GM06990 (cell line): ENCODE data around the gene PLCL1.

Experiments used
- DNase-seq: peaks from one replicate; pipeline ENCODE4 v3.0.0-alpha.2; 2011; ENCODE audit not compliant: insufficient read length; ENCODE audit errors: extremely low read depth
- H3K27me3 ChIP-seq: replicated peaks from 2 replicates; pipeline ENCODE4 v1.6.0; 2011; ENCODE audit warnings: low read length; ENCODE audit not compliant: control insufficient read depth, insufficient read depth
- H3K36me3 ChIP-seq: 2 replicates; pipeline ENCODE4 v1.5.1; 2011; ENCODE audit warnings: low read length; ENCODE audit not compliant: control insufficient read depth, insufficient read depth
- H3K4me3 ChIP-seq: replicated peaks from 2 replicates; pipeline ENCODE4 v1.5.1; 2011; ENCODE audit warnings: low read depth, mild to moderate bottlenecking, control low read depth, low read length
- TF ChIP-seq, protein P1 (sequence below): IDR thresholded peaks from 2 replicates; pipeline ENCODE4 v1.5.1; 2011; ENCODE audit warnings: low read length, control low read depth, mild to moderate bottlenecking, inconsistent platforms; ENCODE audit not compliant: insufficient read depth, poor library complexity, severe bottlenecking

The PLCL1 gene

DNA sequence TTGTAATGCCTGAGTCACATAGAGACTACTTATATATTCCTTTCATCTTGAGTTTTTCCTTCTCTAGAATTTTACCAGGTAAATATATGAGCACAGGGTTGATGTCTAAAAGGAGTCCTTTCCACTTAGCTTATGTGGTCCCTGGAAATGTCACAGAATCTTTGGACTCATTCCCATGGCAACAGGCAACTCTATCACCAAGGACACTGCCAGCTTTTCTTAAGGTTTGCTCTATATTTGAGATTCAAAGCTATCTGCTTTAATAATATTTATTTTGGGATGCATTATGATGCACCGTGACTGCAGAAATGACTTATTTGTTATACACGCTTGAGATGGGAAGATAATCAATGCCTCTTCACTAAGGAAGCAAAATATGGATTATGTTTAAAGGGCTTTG lies 363.0 kb downstream of the PLCL1 start:
- no peaks in the 10 kb centered on the region for H3K36me3 ChIP-seq
- DNase-seq: no peak
- TF ChIP-seq, protein P1, sequence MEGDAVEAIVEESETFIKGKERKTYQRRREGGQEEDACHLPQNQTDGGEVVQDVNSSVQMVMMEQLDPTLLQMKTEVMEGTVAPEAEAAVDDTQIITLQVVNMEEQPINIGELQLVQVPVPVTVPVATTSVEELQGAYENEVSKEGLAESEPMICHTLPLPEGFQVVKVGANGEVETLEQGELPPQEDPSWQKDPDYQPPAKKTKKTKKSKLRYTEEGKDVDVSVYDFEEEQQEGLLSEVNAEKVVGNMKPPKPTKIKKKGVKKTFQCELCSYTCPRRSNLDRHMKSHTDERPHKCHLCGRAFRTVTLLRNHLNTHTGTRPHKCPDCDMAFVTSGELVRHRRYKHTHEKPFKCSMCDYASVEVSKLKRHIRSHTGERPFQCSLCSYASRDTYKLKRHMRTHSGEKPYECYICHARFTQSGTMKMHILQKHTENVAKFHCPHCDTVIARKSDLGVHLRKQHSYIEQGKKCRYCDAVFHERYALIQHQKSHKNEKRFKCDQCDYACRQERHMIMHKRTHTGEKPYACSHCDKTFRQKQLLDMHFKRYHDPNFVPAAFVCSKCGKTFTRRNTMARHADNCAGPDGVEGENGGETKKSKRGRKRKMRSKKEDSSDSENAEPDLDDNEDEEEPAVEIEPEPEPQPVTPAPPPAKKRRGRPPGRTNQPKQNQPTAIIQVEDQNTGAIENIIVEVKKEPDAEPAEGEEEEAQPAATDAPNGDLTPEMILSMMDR: no peak
- H3K4me3 ChIP-seq: no peak overlapping the region
- no peaks in the 10 kb centered on the region; the same call in none of the 2 replicates for H3K27me3 ChIP-seq

DNA sequence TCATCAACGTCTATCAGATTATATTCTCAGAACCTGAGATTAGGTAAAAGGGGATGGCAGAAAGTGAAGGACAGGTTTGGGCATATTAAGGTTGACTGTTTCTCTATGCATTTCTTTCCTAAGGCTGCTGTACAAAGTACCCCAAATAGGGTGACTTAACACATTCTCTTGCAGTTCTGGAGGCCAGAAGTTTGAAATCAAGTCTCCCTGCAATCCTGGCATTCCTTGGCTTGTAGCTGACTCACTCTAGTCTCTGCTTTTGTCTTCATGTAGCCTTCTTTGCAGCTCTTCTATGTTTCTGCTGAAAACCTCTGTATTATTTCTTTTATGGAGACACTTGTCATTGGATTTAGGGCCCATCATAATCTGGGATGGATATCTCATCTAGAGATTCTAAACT lies 364.3 kb downstream of the PLCL1 start:
- no peaks in the 10 kb centered on the region; the same call in none of the 2 replicates for H3K27me3 ChIP-seq
- no peak overlapping the region for H3K4me3 ChIP-seq
- DNase-seq: no peak
- TF ChIP-seq, protein P1: no peak
- H3K36me3 ChIP-seq: no peaks in the 10 kb centered on the region

DNA sequence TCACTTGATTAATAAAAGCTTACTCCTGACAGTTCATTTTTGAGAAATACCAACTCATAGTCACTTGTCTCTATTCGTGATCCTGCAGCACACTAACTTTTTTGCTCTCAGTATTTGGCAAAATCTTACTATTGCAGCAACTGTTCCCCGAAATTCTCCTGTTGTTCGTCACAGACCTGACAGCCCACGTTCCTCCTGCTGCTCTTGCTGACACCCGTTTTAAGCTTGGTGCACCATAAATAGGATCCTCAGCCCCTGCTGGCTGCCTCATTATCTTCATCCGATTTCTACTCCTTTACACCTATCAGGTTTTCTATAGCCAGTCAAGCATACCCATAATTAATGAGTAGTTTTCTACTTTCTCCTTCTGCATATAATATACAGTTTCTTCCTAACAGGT lies 368.8 kb downstream of the PLCL1 start:
- TF ChIP-seq, protein P1: no peak
- Histone ChIP-seq H3K27me3 (no peaks in the 10 kb centered on the region; the same call in 1 of the 2 replicates), H3K36me3 (no peaks in the 10 kb centered on the region), H3K4me3 (no peak overlapping the region)
- DNase-seq: no peak

DNA sequence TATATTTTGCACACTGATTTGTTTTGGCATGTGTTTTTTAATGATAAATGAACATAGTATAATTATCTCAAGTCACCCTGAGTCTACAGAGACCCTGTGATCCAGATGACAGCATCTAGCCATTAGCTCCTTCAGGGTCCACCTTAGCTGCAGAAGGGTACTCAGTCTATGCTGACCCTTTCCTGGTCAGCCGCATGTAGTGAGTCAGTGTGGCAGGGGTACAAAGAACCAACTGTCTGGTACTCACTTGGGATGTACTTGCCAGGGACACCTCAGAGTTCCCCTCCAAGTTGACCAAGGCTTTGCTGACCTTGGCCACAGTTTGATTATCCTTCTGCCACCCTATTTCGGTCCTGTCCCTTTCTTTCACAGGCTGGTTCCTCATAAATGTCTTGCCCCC lies 369.5 kb downstream of the PLCL1 start:
- TF ChIP-seq, protein P1: no peak
- no peak overlapping the region for H3K4me3 ChIP-seq
- DNase-seq: no peak
- no peaks in the 10 kb centered on the region for H3K36me3 ChIP-seq
- H3K27me3 ChIP-seq: no peaks in the 10 kb centered on the region; the same call in 1 of the 2 replicates

DNA sequence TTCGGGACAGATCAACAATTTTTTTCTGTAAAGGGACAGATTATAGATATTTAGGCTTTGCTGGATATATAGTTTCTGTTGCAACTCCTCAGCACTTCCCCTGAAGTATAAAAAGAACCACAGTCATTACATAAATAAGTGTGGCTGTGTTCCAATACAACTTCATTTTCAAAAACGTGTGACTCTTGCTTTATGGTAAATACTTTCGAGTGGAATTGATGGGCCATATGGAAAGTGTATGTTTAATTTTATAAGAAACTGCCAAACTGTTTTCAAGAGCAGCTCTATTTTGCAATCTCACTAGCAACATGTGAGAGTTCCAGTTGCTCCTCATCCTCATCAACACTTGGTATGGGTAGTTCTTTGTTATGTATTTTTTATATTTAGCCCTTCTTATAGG lies 370.9 kb downstream of the PLCL1 start:
- Histone ChIP-seq H3K4me3 (no peak overlapping the region), H3K27me3 (no peaks in the 10 kb centered on the region), H3K36me3 (no peaks in the 10 kb centered on the region)
- TF ChIP-seq, protein P1: no peak
- no peak for DNase-seq

DNA sequence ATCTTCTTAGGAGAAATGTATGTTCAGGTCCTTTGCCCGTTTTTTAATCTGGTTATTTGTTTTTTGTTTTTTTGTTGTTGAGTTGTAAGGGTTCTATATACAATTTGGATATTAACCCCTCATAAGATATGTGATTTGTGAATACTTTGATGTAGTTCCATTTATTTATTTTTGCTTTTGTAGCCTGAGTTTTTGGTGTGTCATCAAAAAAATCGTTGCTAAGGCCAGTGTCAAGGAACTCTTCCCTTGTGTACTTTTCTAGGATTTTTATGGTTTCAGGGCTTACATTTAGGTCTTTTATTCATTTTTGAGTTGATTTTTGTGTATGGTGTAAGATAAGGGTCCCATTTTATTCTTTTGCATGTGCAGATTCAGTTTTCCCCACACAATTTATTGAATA lies 372.6 kb downstream of the PLCL1 start:
- DNase-seq: no peak
- H3K36me3 ChIP-seq: no peaks in the 10 kb centered on the region
- no peak overlapping the region for H3K4me3 ChIP-seq
- H3K27me3 ChIP-seq: no peaks in the 10 kb centered on the region
- TF ChIP-seq, protein P1: no peak
